ENCODE data around the gene KRTDAP.

The KRTDAP gene

GRCh38 chr19:35490364-35490763 is at the start of gene KRTDAP:
KRTDAP (minus strand) TSS chr19:35490464; CDS start chr19:35490442, 22 bp downstream.
- no peak for DNase-seq

- no peak for DNase-seq
Observed at GRCh38 chr19:35539850-35540249, 49.6 kb upstream of the KRTDAP start.

DNA sequence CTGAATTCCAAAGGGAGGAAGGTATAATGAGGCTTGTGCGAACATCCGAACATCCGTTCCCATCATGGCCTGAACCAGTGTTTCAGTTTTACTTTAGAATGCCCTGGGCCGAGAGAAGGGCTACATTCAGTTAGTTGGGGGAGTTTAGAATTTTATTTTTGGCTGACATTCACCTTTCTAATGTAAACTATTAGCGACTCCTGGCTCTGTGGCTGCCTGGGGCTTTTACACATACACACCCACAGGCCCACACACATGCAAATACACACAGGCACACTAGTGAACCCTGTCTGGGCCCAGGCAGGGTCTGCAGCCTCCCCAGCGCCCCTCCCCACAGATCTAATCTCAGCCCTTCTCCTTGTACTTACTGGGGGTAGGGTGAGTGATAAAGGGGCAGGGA is 49.0 kb upstream of the KRTDAP start:
- no peak for DNase-seq

- DNase-seq = no peak
Observed at GRCh38 chr19:35534803-35535480, 44.7 kb upstream of the KRTDAP start.

DNA sequence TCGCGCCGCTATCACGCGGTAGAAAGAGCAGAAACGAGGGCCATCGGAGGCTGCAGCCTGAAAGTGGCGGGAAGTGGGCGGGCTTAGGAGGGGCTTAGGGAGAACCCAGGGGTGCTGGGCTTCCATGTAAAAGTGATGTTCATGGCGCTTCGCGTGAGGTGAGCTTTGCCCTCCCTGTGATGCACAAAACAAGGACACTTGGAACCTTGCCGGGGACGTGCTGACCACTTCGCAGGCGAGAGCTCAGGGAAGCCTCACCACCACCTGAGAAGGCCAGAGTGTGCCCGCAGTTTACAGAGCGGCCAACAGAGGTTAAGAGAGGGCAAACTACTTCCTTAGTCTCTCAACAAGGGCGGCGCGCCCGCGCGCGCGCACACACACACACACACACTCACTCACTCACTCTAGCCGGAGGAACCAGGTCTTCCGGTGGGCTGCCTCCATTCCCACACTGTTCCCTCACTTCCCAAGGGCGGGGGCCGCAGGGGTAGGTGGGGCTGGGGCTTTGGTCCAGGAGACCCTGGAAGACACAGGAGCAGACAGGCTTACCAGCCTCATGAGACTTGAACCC is 43.6 kb upstream of the KRTDAP start:
- DNase-seq = peak; percentile 38

DNA sequence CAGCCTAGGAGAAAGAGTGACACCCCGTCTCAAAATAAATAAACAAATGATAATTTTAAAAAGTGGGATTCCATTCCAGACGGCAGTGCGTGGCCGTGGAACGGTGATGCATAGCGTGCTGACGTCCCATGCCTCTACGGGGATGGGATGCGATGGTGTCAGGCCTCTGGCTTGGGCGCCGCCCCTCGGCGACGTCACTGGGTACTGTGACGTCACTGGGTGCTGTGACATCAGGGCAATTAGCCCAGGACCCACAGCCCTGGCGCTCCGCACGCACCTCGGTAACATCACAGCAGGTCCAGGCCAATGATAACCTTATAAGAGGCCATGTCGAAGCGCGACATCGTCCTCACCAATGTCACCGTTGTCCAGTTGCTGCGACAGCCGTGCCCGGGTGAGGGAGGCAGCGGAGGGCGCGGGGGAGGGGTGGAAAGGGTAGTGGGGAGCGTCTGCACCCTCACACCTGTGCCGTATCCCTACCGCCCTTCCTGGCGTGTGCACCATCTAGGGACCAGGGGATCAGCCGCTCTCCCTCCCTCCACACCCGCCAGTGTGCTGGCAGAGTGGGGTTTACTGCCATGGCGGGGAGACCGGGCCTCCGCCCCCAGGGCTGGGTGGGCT is 43.0 kb upstream of the KRTDAP start, which contains the start of gene GAPDHS:
Gene GAPDHS (plus strand): TSS at position 256 of the 621 bp plus-strand sequence. CDS start 72 bp downstream, at position 328.
- DNase-seq = no peak

DNA sequence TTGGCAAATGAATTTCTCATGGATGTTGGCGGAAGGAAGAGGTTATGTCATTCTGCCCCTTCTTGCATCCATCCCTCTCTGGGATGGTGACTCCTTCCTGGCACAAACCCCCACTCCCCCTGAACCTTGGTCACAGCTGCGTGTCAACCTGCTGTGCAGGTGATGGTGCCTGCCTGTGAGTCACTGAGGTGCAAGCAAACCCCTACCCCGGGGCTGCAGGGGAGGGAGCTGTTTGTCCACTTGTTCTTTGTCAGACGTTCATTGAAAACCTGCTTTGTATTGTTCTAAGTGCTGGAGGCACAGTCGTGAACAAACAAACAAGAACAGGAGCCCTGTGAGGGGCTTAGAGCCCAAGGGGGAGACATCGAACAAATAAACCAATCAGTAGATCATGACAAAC is 41.0 kb upstream of the KRTDAP start:
- no peak for DNase-seq

DNA sequence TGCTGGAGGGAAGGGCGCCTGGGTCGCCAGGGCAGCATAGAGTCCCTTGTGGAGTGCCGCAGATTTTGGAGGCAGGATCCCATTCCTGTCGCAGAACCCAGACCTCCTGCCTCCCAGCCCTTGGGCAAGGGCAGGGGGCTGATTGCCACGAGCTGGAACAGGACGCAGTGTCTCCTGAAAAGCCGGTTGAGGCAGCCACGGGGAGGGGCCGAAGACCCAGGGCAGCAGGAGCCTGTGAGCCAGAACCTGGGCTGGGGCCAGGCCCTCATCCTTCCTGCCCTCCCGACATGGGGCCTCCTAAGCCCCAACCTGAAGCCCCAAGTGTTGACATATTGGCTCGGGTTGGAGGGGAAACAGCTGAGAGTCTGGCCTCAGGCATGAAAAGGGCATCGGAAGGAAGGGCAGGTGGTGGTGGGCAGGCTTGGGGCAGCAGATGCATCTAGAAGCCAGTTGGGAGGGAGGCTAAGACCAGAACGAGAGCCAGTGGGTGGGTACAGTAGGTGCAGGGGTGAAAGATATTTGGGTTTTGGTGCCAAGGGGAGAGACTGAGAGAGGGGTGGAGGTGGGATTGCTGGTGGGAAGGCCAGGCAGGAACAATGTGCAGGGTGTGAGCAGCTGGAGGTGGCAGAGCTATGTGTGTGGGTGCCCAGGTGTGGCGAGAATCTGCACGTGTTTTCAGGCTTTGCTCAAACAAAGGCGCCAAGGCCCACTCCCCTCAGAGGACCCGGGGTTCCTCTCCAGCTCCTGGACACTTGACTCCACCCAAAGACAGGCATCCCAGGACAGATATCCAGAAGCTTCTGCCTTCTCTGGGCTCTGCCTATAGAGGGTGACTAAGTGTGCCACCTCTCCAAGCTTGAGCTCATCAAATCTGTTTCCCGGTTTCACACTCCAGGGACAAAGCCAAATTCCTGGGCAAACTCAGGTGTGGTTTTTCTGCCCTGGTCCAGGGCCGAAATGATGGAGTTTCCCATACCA is 39.3 kb upstream of the KRTDAP start:
- no peak for DNase-seq

GRCh38 chr19:35528218-35529038 is 38.2 kb upstream of the KRTDAP start, which contains the start of gene SBSN:
SBSN (minus strand) TSS chr19:35528311; CDS start chr19:35528281, 30 bp downstream.
- DNase-seq = no peak

DNA sequence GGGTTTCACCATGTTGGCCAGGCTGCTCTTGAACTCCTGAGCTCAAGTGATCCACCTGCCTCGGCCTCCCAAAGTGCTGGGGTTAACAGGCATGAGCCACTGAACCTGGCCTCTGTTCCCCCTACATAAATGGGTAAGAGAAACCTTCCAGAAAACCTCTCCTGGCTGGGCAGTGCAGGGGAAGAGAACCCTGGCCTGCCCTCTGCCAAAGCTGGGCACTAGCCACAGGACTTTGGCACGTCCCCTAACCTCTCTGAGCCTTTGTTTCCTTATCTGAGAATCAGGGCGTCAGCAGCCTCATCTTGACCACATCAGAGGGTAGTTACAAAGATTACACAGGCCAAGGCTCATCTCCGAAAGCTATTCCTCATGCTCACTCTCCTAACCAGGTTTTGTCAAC is 35.6 kb upstream of the KRTDAP start:
- no peak for DNase-seq

GRCh38 chr19:35524181-35524837 is 34.0 kb upstream of the KRTDAP start:
- no peak for DNase-seq

DNA sequence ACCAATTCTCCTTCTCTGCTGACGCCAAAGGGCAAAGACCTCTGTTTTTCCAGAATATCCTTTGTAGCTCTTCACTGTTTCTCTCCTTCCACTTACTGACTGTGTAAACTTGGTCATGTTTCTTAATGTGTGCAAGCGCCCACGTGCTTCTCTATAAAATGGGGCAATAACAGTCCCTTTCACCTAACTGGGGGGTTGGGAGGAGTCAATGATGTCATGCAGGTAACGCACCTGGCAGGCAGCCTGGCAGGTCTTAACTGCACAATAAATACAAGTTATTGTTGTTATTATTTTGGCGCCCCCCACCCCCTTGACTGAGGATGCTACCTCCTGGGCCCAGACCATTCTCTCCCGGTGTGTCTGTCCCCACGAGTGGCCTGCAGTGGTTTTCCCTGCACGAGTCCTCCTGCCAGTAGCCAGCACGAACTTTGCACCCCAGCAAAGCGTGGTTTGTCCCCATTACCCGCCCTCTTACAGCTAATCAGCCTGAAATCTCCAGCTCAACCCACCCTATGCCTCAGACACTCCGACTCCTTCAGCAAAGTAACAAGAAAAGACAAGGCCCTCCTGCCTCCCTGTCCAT is 32.6 kb upstream of the KRTDAP start:
- DNase-seq = no peak

DNA sequence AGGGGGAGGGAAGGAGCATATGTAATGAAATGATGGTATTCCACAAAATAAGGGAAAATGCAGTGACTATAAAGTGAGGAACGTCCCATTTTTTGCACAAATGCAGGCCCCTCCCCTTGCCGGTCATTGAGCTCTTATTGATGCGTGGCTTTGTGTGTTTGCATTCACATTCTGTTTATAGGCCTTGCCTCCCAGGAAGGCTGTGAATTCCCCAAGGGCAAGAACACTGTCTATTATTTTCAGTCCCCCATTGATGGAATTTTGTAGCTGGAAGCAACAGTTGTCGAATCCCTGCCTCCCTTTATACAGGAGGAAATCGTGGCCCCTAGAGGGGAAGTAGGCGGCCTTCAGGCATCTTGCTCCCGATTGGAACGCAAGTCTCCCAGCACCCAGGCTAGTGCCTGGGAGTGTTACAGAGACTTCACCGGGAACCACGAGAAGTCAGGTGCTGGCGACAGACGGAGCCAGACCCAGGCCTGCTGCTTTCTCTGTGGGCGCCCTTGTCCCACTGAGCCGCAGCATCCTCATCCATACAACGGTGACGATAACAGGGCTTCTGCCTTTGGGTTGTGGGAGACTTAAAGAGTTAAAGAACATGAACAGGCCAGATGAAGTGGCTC is 31.0 kb upstream of the KRTDAP start:
- DNase-seq = no peak

DNA sequence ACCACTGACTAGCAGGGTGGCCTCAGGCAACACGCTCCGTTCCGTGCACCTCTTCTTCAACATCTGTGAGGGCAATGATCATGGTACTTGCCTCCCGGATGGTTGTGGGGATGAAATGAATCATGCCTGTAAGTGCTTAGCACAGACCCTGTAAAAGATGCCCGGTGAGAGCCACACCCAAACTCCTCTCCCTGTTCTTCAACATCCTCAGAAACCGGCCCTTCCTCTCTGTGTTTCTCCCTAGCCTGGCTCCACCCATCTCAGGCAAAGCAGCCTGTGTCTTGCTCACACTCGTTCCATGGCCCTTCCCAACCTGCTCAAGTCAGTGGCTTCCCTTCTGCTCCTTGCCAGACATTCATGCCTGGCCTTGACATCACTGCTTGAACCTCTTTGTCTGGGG is 29.0 kb upstream of the KRTDAP start:
- DNase-seq = no peak

DNA sequence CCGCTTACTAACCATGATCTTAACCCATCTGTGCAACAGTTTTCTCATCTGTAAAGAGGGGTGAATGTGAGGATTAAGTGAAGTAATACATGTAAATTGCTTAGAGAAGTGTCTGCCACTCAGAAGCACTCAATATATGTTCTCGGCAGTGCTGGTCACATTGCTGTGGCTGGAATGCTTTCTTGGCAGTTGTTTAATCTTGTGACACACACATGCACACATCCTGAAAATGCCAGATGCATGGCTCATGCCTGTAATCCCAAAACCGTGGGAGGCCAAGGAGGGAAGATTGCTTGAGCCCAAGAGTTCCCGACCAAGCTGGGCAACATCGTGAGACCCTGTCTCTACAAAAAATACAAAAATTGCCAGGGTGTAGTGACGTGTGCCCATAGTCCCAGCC is 28.0 kb upstream of the KRTDAP start:
- no peak for DNase-seq

- DNase-seq = no peak
Observed at GRCh38 chr19:35517342-35517741, 27.1 kb upstream of the KRTDAP start.

- DNase-seq = no peak
Observed at GRCh38 chr19:35516310-35516709, 26.0 kb upstream of the KRTDAP start.

DNA sequence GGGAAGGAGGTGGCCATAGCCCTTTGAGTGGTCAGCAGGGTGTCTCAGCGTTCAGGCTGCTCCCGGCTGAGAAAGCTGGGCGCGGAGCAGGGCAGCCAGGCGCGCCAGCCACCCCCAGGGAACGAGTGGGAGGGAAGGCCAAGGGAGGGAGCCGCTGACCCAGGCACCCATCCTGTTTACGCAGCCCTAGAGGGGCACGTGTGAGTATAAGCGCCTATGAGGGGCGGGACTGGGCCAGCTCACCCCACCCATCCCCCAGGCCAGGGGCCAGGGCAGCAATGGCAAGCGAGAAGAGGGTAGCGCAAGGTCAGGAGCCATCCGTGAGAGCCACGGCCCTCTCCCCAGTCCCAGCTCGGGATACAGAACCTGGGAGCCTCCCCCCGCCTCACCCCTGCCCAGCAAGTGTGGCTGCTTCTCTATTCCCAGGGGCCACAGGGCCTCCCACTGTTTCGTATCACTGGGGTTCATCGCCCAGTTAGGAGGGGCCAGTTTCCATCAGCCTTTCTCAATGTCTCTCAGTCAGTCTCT is 24.1 kb upstream of the KRTDAP start:
- DNase-seq = no peak

DNA sequence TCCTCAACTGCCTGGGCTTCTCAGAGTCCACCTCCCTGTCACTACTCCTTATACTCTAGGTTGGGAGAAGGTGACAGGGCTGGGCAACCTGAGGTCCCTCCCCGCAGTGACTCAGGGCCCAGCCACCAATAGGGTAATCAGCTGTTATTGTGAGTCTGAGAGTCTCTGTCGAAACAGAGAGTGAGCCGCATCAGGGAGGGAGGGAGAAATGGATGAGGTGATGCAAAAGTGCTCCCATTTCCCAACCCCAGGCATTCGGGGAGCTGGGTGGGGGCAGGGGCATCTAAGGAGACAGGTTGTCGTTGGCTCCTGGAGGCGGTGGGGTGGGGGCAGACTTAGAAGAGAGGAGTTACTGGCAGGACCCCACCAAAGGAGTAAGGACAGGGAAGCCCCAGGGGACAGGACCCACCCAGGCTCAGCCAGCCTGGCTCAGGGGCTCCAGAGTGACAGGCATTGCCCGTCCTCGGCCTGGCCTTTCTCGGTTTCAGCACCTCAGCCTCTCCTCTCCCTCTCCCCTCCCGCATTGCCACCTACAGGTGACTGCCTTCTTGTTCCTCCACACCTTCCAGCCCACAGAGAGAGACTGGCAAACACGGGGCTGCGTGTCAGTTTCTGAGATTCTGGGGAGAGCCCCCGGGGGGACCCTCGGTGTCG is 23.5 kb upstream of the KRTDAP start, which contains the start of gene DMKN:
Gene DMKN (minus strand): TSS at position 22 of the 654 bp plus-strand sequence. CDS start 174 bp downstream, outside the sequence.
- no peak for DNase-seq
